Activated CD8-positive, alpha-beta memory T cell treated with anti-CD3 and anti-CD28 coated beads, Interleukin-2, amount 50 U/mL, for 24 hours (primary cell): Measurements from ENCODE around the gene FAHD2A.
"Not testable (repeated sequence)": the region's sequence is repeated elsewhere in the genome, so short reads cannot be mapped to it uniquely, and the experiment has no call there.

ENCODE experiments used
- DNase-seq: peaks from one replicate; pipeline ENCODE4 v3.0.0-alpha.2; 2020; ENCODE audit errors: extremely low read depth

FAHD2A gene

DNA sequence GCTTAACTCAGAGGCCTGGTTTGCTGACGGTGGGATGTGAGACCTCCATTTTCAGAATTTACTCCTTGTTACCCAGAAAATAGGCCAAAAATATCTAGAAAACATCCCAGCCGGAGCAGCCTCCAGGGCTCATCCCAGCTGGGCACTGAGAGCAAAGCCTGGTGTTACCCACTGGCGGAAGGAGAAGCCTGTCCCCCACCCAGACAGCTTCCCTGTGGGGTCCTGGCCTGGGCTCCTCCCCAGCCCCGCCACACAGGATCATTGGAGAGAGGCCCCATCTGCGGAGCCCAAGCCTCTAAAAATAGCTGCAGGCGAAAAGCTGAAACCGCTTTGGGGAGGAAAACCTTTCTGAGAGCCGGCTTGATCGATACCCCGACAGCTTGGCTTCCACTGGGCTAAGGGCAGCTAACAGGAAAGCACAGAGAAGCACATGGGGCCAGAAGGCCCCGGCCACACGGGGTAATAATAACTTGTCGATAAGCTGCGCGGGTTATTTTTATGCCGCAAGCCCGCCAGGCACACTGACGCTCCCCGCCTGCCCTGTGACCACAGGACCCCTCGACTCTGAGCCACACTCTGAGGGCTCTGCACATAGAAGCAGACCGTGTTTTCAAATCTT lies 26.9 kb upstream of the FAHD2A start:
- no peak for DNase-seq

- no peak for DNase-seq
These were observed 25.9 kb upstream of the FAHD2A start for GRCh38 chr2:95376311-95377215.

- DNase-seq, result no peak
These were observed 25.0 kb upstream of the FAHD2A start for GRCh38 chr2:95377216-95378123.

- not testable (repeated sequence) for DNase-seq
These were observed 24.2 kb upstream of the FAHD2A start for GRCh38 chr2:95378281-95378680.

DNA sequence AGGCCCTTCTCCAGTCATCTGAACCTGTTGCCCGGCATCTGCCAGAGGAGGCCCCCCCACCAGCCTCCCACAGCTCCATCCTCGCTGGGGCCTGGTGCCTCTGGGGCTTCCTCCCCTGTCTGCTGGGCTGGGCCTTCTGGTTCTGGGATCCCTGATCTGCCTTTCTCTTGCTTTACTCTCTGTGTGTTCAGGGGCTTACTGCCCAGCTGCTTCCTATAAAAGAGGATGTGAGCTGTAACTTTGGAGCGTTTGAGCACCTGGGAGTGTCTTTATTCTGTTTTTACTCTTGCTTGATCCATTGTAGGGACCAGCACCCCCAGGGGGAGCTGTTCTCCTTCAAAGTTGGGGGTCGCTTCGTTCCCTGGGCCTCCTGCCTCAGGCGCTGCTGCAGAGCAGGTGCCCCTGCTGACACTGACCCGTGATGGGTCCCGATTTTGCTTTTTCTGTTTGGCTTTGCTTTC lies 23.1 kb upstream of the FAHD2A start:
- no peak for DNase-seq

DNA sequence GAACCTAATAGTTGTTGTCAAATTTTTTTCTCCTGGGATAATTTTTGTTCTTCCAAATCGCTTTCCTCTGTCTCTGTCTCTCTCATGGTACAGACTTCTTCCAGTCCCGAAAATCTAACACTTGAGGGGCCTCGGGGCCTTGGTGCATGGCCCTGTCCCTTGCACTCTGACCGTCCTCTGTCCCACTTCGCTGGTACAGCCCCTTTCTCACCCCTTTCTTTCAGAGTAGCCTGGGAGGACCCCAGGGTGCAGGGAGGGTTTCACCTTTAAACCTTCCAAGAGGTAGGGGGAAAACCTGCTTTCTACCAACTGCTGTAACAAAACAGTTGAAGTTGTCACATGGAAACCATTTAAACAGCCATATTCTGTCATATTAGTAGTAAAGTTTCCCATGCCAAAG lies 22.2 kb upstream of the FAHD2A start:
- DNase-seq, result no peak

DNA sequence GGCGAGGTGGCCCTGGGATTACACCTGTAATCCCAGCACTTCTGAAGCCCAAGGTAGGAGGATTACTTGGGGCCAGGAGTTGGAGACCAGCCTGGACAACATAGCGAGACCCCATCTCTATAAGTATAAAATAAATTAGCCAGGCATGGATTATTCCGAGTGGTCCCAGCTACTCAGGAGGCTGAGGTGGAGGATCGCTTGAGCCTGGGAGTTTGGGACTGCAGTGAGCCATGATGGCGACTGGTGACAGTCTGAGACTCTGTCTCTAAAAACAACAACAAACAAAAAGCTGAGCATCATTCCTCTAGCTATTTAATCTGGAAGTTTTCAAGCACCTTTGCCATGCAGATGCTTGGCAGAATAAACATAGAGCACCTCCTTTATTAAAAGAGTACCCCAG lies 21.8 kb upstream of the FAHD2A start:
- no peak for DNase-seq

DNA sequence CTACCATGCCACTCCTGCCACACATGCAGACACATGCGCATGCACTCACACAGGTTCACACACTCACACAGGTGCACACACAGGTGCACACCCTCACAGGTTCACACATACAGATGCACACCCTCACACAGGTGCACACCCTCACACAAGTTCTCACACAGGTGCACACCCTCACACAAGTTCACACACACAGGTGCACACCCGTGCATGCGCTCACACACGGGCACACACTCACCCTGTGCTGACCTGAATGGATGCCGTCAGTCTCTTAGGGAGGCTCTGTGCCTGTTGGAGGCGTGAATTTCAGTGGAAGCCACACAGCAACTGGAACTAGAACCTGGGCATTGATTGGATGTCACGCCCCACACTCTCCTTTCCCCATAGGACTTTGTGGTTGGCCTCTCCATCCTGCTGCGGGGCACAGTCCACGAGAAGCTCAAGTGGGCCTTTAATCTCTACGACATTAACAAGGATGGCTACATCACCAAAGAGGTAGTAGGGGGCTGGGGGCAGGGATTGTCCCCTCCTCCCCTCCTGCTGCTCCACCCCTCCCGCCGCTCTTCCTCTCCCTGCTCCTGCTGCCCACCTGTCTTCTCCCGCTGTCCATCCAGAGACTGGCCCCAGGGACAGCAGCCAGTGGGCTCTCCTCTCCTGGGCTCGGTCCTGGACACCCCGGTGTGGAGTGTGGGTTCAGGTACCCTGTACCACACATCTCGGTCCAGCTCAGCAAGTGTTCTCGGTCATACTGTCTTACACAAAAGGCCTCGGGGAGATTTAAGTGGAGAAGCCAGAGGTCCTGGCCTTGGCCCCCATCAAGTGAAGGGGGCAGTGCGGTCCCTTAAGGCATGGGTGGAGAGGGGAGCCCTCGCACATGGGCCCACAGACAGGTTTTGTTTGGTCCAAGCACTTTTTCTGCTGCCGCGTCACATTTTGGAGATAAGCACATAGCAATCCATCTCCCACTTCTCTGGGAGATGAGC lies 21.0 kb upstream of the FAHD2A start:
- no peak for DNase-seq

DNA sequence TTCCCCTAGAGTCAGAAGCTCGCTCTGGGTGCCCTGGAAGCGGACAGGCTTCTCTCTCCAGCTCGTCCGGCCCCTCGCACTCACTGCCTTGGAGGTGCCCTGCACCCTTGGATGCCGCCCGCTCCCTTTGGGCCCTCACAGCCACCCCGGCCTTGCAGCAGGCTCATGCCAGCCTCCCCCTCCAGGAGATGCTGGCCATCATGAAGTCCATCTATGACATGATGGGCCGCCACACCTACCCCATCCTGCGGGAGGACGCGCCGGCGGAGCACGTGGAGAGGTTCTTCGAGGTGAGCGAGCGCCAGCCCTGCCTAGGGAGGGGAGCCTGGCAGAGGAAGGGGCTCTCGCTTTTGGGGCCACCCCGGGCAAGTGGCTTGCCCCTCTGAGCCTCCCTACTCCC lies 20.3 kb upstream of the FAHD2A start:
- no peak for DNase-seq

DNA sequence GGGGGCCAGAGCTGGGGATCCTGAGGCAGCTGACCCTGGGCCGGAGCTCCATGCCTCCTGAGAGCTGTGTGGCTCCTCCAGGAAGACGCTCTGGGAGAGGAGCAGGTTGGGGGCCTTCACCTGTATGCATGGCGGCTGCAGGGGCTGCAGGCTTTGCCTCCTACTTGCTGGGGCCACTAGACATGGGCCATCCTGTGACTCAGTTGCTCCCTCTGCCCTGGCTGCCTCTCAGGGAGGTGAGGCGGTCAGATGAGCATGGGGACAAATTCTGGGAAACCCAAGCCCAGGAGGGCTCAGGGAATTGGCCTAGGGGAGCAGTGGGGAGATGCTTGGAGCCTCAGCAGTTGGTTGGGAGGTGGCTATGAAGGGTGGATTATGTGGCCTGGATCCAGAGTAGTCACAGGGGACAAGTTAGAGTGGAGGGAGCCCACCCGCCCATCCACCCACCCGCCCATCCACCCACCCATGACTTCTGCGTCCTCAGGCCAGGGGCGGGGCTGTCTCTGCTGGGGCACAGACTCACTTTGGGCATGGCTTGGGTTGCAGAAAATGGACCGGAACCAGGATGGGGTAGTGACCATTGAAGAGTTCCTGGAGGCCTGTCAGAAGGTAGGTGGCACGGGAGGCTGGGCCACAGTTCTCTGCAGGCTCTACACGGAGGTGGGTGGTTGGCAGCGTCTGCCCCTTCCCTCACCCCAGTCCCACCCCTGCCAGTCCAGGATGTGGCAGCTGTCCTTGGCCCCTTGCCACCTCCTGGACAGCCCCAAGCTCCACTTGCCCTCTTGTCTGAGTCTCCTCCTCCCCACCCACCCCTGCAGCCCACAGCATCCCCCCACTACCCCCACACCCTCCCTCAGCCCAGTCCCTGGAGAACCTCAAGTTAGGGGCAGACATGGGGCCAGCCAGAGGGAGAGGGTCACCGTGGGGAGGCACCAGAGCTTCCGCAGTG lies 19.5 kb upstream of the FAHD2A start:
- DNase-seq, result no peak

DNA sequence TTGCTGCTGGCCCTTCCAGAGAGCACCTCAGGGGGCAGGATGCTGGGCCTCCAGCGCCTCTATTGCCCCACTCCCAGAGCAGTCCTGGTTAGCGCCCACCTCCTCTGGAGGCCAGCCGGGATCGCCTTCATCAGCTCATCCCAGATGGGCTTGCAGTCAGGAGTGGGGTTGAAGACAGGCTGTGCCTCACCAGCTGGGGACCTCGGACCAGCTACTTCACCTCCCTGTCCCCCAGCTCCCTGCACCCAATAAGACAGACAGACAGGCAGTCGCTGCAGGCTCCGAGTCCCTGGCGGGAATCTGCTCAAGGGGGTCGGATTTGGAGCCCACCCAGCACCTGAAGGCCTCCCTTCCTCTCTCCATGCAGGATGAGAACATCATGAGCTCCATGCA lies 18.9 kb upstream of the FAHD2A start:
- DNase-seq, result no peak

DNA sequence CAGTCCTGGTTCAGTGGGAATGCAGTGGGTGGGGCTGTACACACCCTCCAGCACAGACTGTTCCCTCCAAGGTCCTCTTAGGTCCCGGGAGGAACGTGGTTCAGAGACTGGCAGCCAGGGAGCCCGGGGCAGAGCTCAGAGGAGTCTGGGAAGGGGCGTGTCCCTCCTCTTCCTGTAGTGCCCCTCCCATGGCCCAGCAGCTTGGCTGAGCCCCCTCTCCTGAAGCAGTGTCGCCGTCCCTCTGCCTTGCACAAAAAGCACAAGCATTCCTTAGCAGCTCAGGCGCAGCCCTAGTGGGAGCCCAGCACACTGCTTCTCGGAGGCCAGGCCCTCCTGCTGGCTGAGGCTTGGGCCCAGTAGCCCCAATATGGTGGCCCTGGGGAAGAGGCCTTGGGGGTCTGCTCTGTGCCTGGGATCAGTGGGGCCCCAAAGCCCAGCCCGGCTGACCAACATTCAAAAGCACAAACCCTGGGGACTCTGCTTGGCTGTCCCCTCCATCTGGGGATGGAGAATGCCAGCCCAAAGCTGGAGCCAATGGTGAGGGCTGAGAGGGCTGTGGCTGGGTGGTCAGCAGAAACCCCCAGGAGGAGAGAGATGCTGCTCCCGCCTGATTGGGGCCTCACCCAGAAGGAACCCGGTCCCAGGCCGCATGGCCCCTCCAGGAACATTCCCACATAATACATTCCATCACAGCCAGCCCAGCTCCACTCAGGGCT lies 17.5 kb upstream of the FAHD2A start:
- DNase-seq, result no peak

GRCh38 chr2:95385570-95385984 lies 16.9 kb upstream of the FAHD2A start:
- DNase-seq, result no peak

GRCh38 chr2:95386031-95386430 lies 16.5 kb upstream of the FAHD2A start:
- no peak for DNase-seq

- DNase-seq, result no peak
These were observed 15.2 kb upstream of the FAHD2A start for GRCh38 chr2:95387358-95387757.

DNA sequence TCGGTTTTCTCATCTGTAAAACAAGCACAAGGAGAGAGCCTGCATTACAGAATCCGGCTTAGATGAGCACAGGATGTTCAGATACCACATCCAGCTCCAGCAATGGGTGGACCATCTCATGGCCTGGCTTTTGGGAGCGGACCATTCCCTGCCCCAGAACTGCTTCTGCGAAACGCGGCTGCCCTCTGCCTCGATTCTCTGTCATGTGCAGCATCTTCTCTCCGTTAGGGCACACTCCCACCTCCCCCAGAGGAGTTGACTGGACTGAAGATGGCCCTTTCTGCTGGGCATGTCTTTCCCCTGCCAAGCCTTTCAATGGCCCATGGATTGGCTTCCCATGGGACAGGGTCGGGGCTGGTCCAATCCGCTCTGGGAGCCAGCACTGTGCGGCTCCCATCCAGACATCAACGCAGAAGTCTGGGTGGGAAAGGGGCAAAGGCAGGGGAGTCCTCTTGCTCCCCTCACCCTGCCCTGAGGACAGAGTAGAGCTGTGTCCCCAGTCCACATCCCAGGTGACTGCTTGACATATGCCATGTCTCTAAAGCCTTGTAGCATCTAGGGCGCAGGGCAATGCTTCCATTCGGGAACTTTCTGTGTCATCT lies 14.3 kb upstream of the FAHD2A start:
- DNase-seq, result no peak

GRCh38 chr2:95388856-95389244 lies 13.7 kb upstream of the FAHD2A start:
- DNase-seq, result no peak

DNA sequence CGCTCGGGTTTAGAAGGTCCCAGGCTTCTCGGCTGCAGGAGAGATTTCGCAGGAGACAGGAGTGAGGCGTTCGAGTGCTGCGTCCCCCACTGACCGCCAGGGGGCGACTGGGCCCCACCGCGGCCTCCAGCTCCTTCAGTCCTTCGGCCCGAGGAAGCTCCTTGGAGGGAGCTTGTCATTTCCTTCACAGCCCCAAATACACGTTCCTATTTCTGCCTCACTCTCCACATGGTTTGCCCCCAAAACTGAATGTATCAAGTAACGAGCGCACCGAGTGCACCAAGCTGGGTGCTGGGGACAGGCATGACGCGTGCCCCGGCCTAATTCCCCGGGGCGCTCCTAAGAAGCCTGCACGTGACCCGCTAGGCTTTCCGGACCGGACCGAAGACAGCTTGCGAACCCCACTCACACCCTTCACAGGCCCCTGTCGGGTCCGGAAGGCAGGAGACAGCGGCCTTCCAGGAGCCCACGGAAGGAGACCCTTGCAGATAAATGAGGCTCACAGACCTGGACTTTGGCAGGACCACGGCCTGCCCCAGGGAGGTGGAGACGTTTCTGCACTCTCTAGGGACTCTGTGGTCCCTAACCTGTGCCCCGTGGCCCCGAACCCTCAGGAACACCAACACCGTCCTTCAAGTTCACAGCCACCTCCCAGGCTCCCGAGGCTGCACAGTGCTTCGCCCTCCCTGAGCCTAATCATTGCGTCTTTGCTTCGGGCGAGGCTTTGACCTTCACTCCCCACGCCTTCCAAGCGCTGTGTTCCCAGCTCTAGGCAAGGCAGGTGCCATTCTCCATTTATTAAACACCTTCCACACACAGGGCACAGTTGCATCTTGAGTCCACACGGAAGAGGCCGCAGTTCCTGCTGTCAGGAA lies 13.0 kb upstream of the FAHD2A start:
- no peak for DNase-seq
